Measurements from ENCODE around the gene TMA16. TPM values are rescaled to one million over a fixed set of nuclear protein-coding genes. Genes with fewer than 3 reads are reported as not detected.

The TMA16 gene
- total and polyA plus RNA-seq, 2 donors (not counting 1 experiment from before 2014, with no cell fraction given), result 21.0 to 21.5 TPM

GRCh38 chr4:163553146-163553545, 58.7 kb downstream of the TMA16 start:
- no peak for TF ChIP-seq CTCF (conservative IDR thresholded peaks at IDR 0.05 in 1 of 2, IDR thresholded peaks at IDR 0.05 in 1 of 2; ENCODE audit: low read depth in 1 of 2, low read length in 2 of 2)
- TF ChIP-seq EZH2 (IDR thresholded peaks at IDR 0.05; ENCODE audit: low read length, missing control alignments), result no peak
- no peak overlapping the region for H3K27ac ChIP-seq (ENCODE audit: insufficient read depth, low read length)
- no peak overlapping the region for H2AFZ ChIP-seq (ENCODE audit: low read length)
- H3K9me3 ChIP-seq (ENCODE audit: control insufficient read depth, insufficient read depth, low read depth, low read length), result no peaks in the 10 kb centered on the region
- no peaks in the 10 kb centered on the region for H4K20me1 ChIP-seq (ENCODE audit: control insufficient read depth, extremely low read depth, insufficient read depth, low read length)
- no peak overlapping the region for H3K4me3 ChIP-seq (replicated peaks in 1 of 4; ENCODE audit: control extremely low read depth in 1 of 4, insufficient read depth in 1 of 4, low read depth in 3 of 4, low read length in 4 of 4)
- no peak overlapping the region for H3K4me2 ChIP-seq (ENCODE audit: extremely low read depth, insufficient read depth, low read length)
- no peaks in the 10 kb centered on the region for H3K36me3 ChIP-seq (ENCODE audit: control insufficient read depth, insufficient read depth, low read length)
- H3K4me1 ChIP-seq (ENCODE audit: control insufficient read depth, extremely low read depth, insufficient read depth, low read length), result no peaks in the 10 kb centered on the region
- H3K9ac ChIP-seq (ENCODE audit: insufficient read depth, low read length), result no peak overlapping the region
- H3K27me3 ChIP-seq (ENCODE audit: control insufficient read depth, insufficient read depth, low read length), result no peaks in the 10 kb centered on the region
- no peaks in the 10 kb centered on the region for H3K79me2 ChIP-seq (ENCODE audit: control insufficient read depth, insufficient read depth, low read length)
- DNase-seq (ENCODE audit: low read depth in 2 of 2), result no peak

- no peak overlapping the region for H3K9ac ChIP-seq (ENCODE audit: insufficient read depth, low read length)
- H3K4me3 ChIP-seq (replicated peaks in 1 of 4; ENCODE audit: control extremely low read depth in 1 of 4, insufficient read depth in 1 of 4, low read depth in 3 of 4, low read length in 4 of 4), result no peak overlapping the region
- no peak overlapping the region for H3K27ac ChIP-seq (ENCODE audit: insufficient read depth, low read length)
- no peak overlapping the region for H3K4me2 ChIP-seq (ENCODE audit: extremely low read depth, insufficient read depth, low read length)
- H3K79me2 ChIP-seq (ENCODE audit: control insufficient read depth, insufficient read depth, low read length), result no peaks in the 10 kb centered on the region
- H3K27me3 ChIP-seq (ENCODE audit: control insufficient read depth, insufficient read depth, low read length), result no peaks in the 10 kb centered on the region
- peak in 1 of 2 donors; percentile 54 for DNase-seq (ENCODE audit: low read depth in 2 of 2)
- TF ChIP-seq CTCF (conservative IDR thresholded peaks at IDR 0.05 in 1 of 2, IDR thresholded peaks at IDR 0.05 in 1 of 2; ENCODE audit: low read depth in 1 of 2, low read length in 2 of 2) (peak; percentile 22 to 64), EZH2 (IDR thresholded peaks at IDR 0.05; ENCODE audit: low read length, missing control alignments) (no peak)
- H2AFZ ChIP-seq (ENCODE audit: low read length), result no peak overlapping the region
- no peaks in the 10 kb centered on the region for H3K4me1 ChIP-seq (ENCODE audit: control insufficient read depth, extremely low read depth, insufficient read depth, low read length)
- no peaks in the 10 kb centered on the region for H3K9me3 ChIP-seq (ENCODE audit: control insufficient read depth, insufficient read depth, low read depth, low read length)
- no peaks in the 10 kb centered on the region for H4K20me1 ChIP-seq (ENCODE audit: control insufficient read depth, extremely low read depth, insufficient read depth, low read length)
- no peaks in the 10 kb centered on the region for H3K36me3 ChIP-seq (ENCODE audit: control insufficient read depth, insufficient read depth, low read length)
These were observed 60.5 kb downstream of the TMA16 start for GRCh38 chr4:163554870-163555465.

- no peak overlapping the region for H3K4me3 ChIP-seq (replicated peaks in 1 of 4; ENCODE audit: control extremely low read depth in 1 of 4, insufficient read depth in 1 of 4, low read depth in 3 of 4, low read length in 4 of 4)
- no peak for TF ChIP-seq EZH2 (IDR thresholded peaks at IDR 0.05; ENCODE audit: low read length, missing control alignments)
- no peak for TF ChIP-seq CTCF (conservative IDR thresholded peaks at IDR 0.05 in 1 of 2, IDR thresholded peaks at IDR 0.05 in 1 of 2; ENCODE audit: low read depth in 1 of 2, low read length in 2 of 2)
- DNase-seq (ENCODE audit: low read depth in 2 of 2), result peak in 1 of 2 donors; percentile 37
- no peaks in the 10 kb centered on the region for H3K4me1 ChIP-seq (ENCODE audit: control insufficient read depth, extremely low read depth, insufficient read depth, low read length)
- no peak overlapping the region for H3K9ac ChIP-seq (ENCODE audit: insufficient read depth, low read length)
- no peak overlapping the region for H2AFZ ChIP-seq (ENCODE audit: low read length)
- H3K79me2 ChIP-seq (ENCODE audit: control insufficient read depth, insufficient read depth, low read length), result no peaks in the 10 kb centered on the region
- no peaks in the 10 kb centered on the region for H4K20me1 ChIP-seq (ENCODE audit: control insufficient read depth, extremely low read depth, insufficient read depth, low read length)
- H3K27me3 ChIP-seq (ENCODE audit: control insufficient read depth, insufficient read depth, low read length), result no peaks in the 10 kb centered on the region
- H3K27ac ChIP-seq (ENCODE audit: insufficient read depth, low read length), result no peak overlapping the region
- no peaks in the 10 kb centered on the region for H3K36me3 ChIP-seq (ENCODE audit: control insufficient read depth, insufficient read depth, low read length)
- H3K4me2 ChIP-seq (ENCODE audit: extremely low read depth, insufficient read depth, low read length), result no peak overlapping the region
- no peaks in the 10 kb centered on the region for H3K9me3 ChIP-seq (ENCODE audit: control insufficient read depth, insufficient read depth, low read depth, low read length)
These were observed 61.7 kb downstream of the TMA16 start for GRCh38 chr4:163556177-163556576.
